Upper lobe of left lung (tissue), 4 donors: Measurements from ENCODE around the gene MKNK1.

Experiments used
- EP300 ChIP-seq, 4 donors: sonication (generic); formaldehyde crosslinking; IDR thresholded peaks; one replicate each; pipeline ENCODE4 v1.5.1; 2017; ENCODE audit warnings: antibody characterized with exemption in 4 of 4, control low read depth in 2 of 4
- POLR2A ChIP-seq, 4 donors: fragments of 450-650 bp; IDR thresholded peaks; one replicate each; pipeline ENCODE4 v1.5.1; 2016 to 2017; ENCODE audit warnings: antibody characterized with exemption in 4 of 4, mild to moderate bottlenecking in 2 of 4
- POLR2AphosphoS5 ChIP-seq, 2 donors: sonication (generic); formaldehyde crosslinking; IDR thresholded peaks; one replicate each; pipeline ENCODE4 v1.5.1; 2017; ENCODE audit warnings: antibody characterized with exemption in 2 of 2
- TF ChIP-seq, protein P1 (sequence below), 6 experiments: fragments of 450-650 bp in 4 of 6; fragments of 200-600 bp in 2 of 6; sonication (generic) in 2 of 6; IDR thresholded peaks; one replicate each; pipeline ENCODE4 v1.5.1; 2016 to 2019; ENCODE audit warnings: antibody characterized with exemption in 6 of 6

DNA sequence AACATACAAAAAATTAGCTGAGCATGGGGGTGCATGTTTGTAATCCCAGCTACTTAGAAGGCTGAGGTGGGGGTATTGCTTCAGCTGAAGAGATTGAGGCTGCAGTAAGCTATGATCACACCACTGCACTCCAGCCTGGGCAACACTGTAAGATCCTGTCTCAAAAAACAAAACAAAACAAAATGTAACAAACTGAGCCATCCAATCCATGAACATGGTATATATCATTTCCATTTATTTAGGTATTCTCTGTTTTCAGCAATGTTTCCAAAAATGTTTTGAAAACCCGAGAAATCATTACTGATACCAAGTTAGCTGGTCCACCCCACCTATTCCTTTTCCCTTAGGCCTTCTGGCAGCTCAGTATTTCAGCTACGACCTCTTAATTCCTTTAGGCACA is 45.7 kb upstream of the MKNK1 start:
- TF ChIP-seq, protein P1, sequence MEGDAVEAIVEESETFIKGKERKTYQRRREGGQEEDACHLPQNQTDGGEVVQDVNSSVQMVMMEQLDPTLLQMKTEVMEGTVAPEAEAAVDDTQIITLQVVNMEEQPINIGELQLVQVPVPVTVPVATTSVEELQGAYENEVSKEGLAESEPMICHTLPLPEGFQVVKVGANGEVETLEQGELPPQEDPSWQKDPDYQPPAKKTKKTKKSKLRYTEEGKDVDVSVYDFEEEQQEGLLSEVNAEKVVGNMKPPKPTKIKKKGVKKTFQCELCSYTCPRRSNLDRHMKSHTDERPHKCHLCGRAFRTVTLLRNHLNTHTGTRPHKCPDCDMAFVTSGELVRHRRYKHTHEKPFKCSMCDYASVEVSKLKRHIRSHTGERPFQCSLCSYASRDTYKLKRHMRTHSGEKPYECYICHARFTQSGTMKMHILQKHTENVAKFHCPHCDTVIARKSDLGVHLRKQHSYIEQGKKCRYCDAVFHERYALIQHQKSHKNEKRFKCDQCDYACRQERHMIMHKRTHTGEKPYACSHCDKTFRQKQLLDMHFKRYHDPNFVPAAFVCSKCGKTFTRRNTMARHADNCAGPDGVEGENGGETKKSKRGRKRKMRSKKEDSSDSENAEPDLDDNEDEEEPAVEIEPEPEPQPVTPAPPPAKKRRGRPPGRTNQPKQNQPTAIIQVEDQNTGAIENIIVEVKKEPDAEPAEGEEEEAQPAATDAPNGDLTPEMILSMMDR (IDR thresholded peaks at IDR 0.05): no peak
- TF ChIP-seq POLR2A (IDR thresholded peaks at IDR 0.05) (no peak), EP300 (IDR thresholded peaks at IDR 0.05) (no peak), POLR2AphosphoS5 (IDR thresholded peaks at IDR 0.05) (no peak)
